HCT116 (cell line): ENCODE results near the gene SH2D1A. TPM values are rescaled to one million over a fixed set of nuclear protein-coding genes. Genes with fewer than 3 reads are reported as not detected.

Experiments
- ATAC-seq: fragments of 200-7000 bp; cut with Tn5 transposase; 2 replicates; pipeline ENCODE4 v1.9.1; 2020; ENCODE audit warnings: mild to moderate bottlenecking, moderate library complexity
- BruUV-seq: library from RNA; stranded (reverse); fragments of 400-500 nt; replicated peaks from 2 replicates; lab custom pipeline; 2021; lab: Mats Ljungman, UMichigan
- CTCF ChIA-PET: fragments of 300-600 bp; sonication (Branson Sonifier 250); formaldehyde crosslinking; loops from one replicate; lab custom pipeline; 2021; ENCODE audit warnings: antibody characterized with exemption; lab: Charles Lee
- POLR2A ChIA-PET: fragments of 300-600, 350-600 bp; sonication (Branson Sonifier 250); formaldehyde crosslinking; loops from one replicate; lab custom pipeline; 2021; ENCODE audit warnings: antibody characterized with exemption; lab: Charles Lee
- RAD21 ChIA-PET, 2 experiments: fragments of 300-600 bp; sonication (Branson Sonifier 250); formaldehyde crosslinking; loops; one replicate each; lab custom pipeline; 2023; ENCODE audit warnings: low total read pairs in 2 of 2; ENCODE audit not compliant: uncharacterized antibody in 2 of 2, unreplicated experiment in 2 of 2, low non-redundant PET in 1 of 2; lab: Charles Lee
- DNase-seq: peaks from one replicate; pipeline ENCODE4 v3.0.0-alpha.2; 2010; ENCODE audit warnings: low read depth, low spot score
- H2AFZ ChIP-seq: fragments of 200-600 bp; shearing (Covaris generic), sonication (generic); 2 replicates; pipeline ENCODE4 v1.6.1; 2017; ENCODE audit warnings: low read depth, mixed run types, mixed read lengths, antibody characterized with exemption, low read length; ENCODE audit not compliant: poor library complexity, severe bottlenecking
- H3K27ac ChIP-seq: 2 replicates; pipeline ENCODE4 v1.5.1; 2012; ENCODE audit warnings: low read depth, low read length
- H3K27me3 ChIP-seq: fragments of 200-600 bp; sonication (generic); 2 replicates; pipeline ENCODE4 v1.6.1; 2016; ENCODE audit warnings: mixed run types, low read length, mixed read lengths; ENCODE audit not compliant: insufficient read depth
- H3K36me3 ChIP-seq, 2 experiments: fragments of 200-500 bp in 1 of 2; fragments of 200-600 bp in 1 of 2; sonication (Bioruptor generic) in 1 of 2; sonication (generic) in 1 of 2; 2 replicates each; pipeline versions ENCODE4 v1.5.1 to v1.6.1; 2014 to 2016; ENCODE audit warnings: low read length in 2 of 2, inconsistent platforms in 1 of 2, mixed read lengths in 1 of 2, mixed run types in 1 of 2; ENCODE audit not compliant: insufficient read depth in 2 of 2, control insufficient read depth in 1 of 2
- H3K4me1 ChIP-seq, 2 experiments: fragments of 200-600 bp in 1 of 2; sonication (generic) in 1 of 2; 2 replicates each; pipeline versions ENCODE4 v1.5.1 to v1.6.1; 2012 to 2017; ENCODE audit warnings: low read length in 2 of 2, inconsistent platforms in 1 of 2, mild to moderate bottlenecking in 1 of 2, mixed read lengths in 1 of 2, mixed run types in 1 of 2, moderate library complexity in 1 of 2; ENCODE audit not compliant: insufficient read depth in 2 of 2, control insufficient read depth in 1 of 2
- H3K4me2 ChIP-seq: fragments of 200-600 bp; sonication (generic); 2 replicates; pipeline ENCODE4 v1.6.1; 2017; ENCODE audit warnings: mixed run types, low read length, mixed read lengths
- H3K4me3 ChIP-seq, 2 experiments: fragments of 200-600 bp in 1 of 2; sonication (generic) in 1 of 2; replicated peaks in 1 of 2; 2 replicates each; pipeline ENCODE4 v1.5.1; 2011 to 2016; ENCODE audit warnings: low read length in 2 of 2, control low read depth in 1 of 2, low read depth in 1 of 2, mild to moderate bottlenecking in 1 of 2, mixed read lengths in 1 of 2, mixed run types in 1 of 2
- H3K79me2 ChIP-seq: fragments of 200-600 bp; sonication (generic); 2 replicates; pipeline ENCODE4 v1.6.1; 2017; ENCODE audit warnings: mild to moderate bottlenecking, mixed run types, low read length, moderate library complexity, mixed read lengths; ENCODE audit not compliant: insufficient read depth
- H3K9ac ChIP-seq: fragments of 200-600 bp; sonication (generic); 2 replicates; pipeline ENCODE4 v1.6.1; 2016; ENCODE audit warnings: low read length, mixed read lengths
- H3K9me2 ChIP-seq: fragments of 200-600 bp; sonication (generic), shearing (Covaris generic); 2 replicates; pipeline ENCODE4 v1.6.1; 2017; ENCODE audit warnings: mixed run types, mild to moderate bottlenecking, moderate library complexity; ENCODE audit not compliant: insufficient read depth
- H3K9me3 ChIP-seq, 2 experiments: fragments of 200-500 bp in 1 of 2; fragments of 200-600 bp in 1 of 2; sonication (Bioruptor generic) in 1 of 2; sonication (generic) in 1 of 2; 2 replicates each; pipeline ENCODE4 v1.6.1; 2014 to 2017; ENCODE audit warnings: low read length in 2 of 2, mixed read lengths in 2 of 2, inconsistent platforms in 1 of 2, low read depth in 1 of 2, mild to moderate bottlenecking in 1 of 2, mixed run types in 1 of 2, moderate library complexity in 1 of 2; ENCODE audit not compliant: control insufficient read depth in 1 of 2, insufficient read depth in 1 of 2
- H4K20me1 ChIP-seq: fragments of 200-600 bp; sonication (generic), shearing (Covaris generic); 2 replicates; pipeline ENCODE4 v1.6.1; 2017; ENCODE audit warnings: mixed run types, mild to moderate bottlenecking, moderate library complexity; ENCODE audit not compliant: insufficient read depth
- ATF3 ChIP-seq: IDR thresholded peaks from 2 replicates; pipeline ENCODE4 v1.6.1; 2012
- CBX3 ChIP-seq: IDR thresholded peaks from 2 replicates; pipeline ENCODE4 v1.6.1; 2012; ENCODE audit warnings: low read depth
- CEBPB ChIP-seq: IDR thresholded peaks from 2 replicates; pipeline ENCODE4 v1.6.1; 2012; ENCODE audit warnings: low read depth
- ELF1 ChIP-seq: IDR thresholded peaks from 2 replicates; pipeline ENCODE4 v1.6.1; 2012; ENCODE audit warnings: low read depth, borderline replicate concordance
- EZH2 ChIP-seq: fragments of 200-600 bp; sonication (generic); IDR thresholded peaks from 2 replicates; pipeline ENCODE4 v1.6.1; 2017; ENCODE audit warnings: antibody characterized with exemption, mixed run types
- EZH2phosphoT487 ChIP-seq: fragments of 200-600 bp; IDR thresholded peaks from 2 replicates; pipeline ENCODE4 v1.6.1; 2018; ENCODE audit warnings: antibody characterized with exemption, borderline replicate concordance
- FOSL1 ChIP-seq: IDR thresholded peaks from 2 replicates; pipeline ENCODE4 v1.6.1; 2012; ENCODE audit warnings: low read depth
- MAX ChIP-seq: IDR thresholded peaks from 2 replicates; pipeline ENCODE4 v1.6.1; 2012
- POLR2AphosphoS5 ChIP-seq: IDR thresholded peaks from 2 replicates; pipeline ENCODE4 v1.6.1; 2011; ENCODE audit warnings: mild to moderate bottlenecking, low read depth, low read length, moderate library complexity
- RAD21 ChIP-seq: IDR thresholded peaks from 2 replicates; pipeline ENCODE4 v1.6.1; 2012; ENCODE audit warnings: low read depth, mild to moderate bottlenecking
- REST ChIP-seq: IDR thresholded peaks from 2 replicates; pipeline ENCODE4 v1.6.1; 2012; ENCODE audit warnings: low read depth
- SIN3A ChIP-seq: IDR thresholded peaks from 2 replicates; pipeline ENCODE4 v1.6.1; 2012; ENCODE audit warnings: low read depth
- SP1 ChIP-seq: IDR thresholded peaks from 2 replicates; pipeline ENCODE4 v1.6.1; 2012; ENCODE audit warnings: low read depth
- SRF ChIP-seq: IDR thresholded peaks from 2 replicates; pipeline ENCODE4 v1.6.1; 2012; ENCODE audit warnings: low read depth
- ZBTB33 ChIP-seq: IDR thresholded peaks from 2 replicates; pipeline ENCODE4 v1.6.1; 2011; ENCODE audit warnings: mild to moderate bottlenecking, low read length, moderate library complexity; ENCODE audit not compliant: insufficient replicate concordance; ENCODE audit errors: extremely low read depth
- intact Hi-C: fragments of 100-400 bp; cut with micrococcal nuclease; formaldehyde crosslinking; loops from 2 replicates; pipeline ENCODE4 v1.10.0; 2022
- total RNA-seq: library from RNA; stranded (reverse); gene quantifications from one replicate; pipeline ENCODE4 v1.2.1, GENCODE V29; 2021; ENCODE audit not compliant: unreplicated experiment

Gene SH2D1A
- total RNA-seq, 1 experiment from 2014 or later, result 0.15 TPM

- ATAC-seq (no peak), DNase-seq (no peak)
- no TSS peak for BruUV-seq
- Histone ChIP-seq H3K4me1 (no peaks in the 10 kb centered on the region), H3K4me3 (no peak overlapping the region), H3K9me3 (no peaks in the 10 kb centered on the region), H3K36me3 (no peaks in the 10 kb centered on the region), H3K27me3 (no peaks in the 10 kb centered on the region), H3K9ac (no peak overlapping the region), H2AFZ (no peak overlapping the region), H3K79me2 (no peaks in the 10 kb centered on the region), H3K27ac (no peak overlapping the region), H3K4me2 (no peak overlapping the region), H4K20me1 (no peaks in the 10 kb centered on the region), H3K9me2 (no peaks in the 10 kb centered on the region)
- intact Hi-C loops, result no loop called here
- CTCF ChIA-PET, result no interaction called here
- RAD21 ChIA-PET, result no interaction called here
- POLR2A ChIA-PET, result no interaction called here
- TF ChIP-seq EZH2, result no peak
- TF ChIP-seq ATF3, result no peak
- TF ChIP-seq ELF1, result no peak
- no peak for TF ChIP-seq SIN3A
- TF ChIP-seq REST, result no peak
- TF ChIP-seq CEBPB, result no peak
- no peak for TF ChIP-seq RAD21
- no peak for TF ChIP-seq MAX
- TF ChIP-seq SRF, result no peak
- TF ChIP-seq FOSL1, result no peak
- no peak for TF ChIP-seq ZBTB33
- TF ChIP-seq EZH2phosphoT487, result no peak
- TF ChIP-seq CBX3, result no peak
- no peak for TF ChIP-seq POLR2AphosphoS5
- no peak for TF ChIP-seq SP1
Observed at GRCh38 chrX:124358800-124359383, 12.5 kb downstream of the SH2D1A start.
